ENCODE measurements around the gene FNBP1.

Gene FNBP1

GRCh38 chr9:130054820-130055219 lies 11.8 kb upstream of the FNBP1 start:
- Mint-ChIP-seq H3K4me1 (ENCODE audit: low read depth) (peaks cover 16% of the 10 kb centered on the region), H3K27me3 (ENCODE audit: low read depth) (no peaks in the 10 kb centered on the region), H3K4me3 (peak overlapping the region; percentile 94), H3K36me3 (ENCODE audit: low read depth) (peaks cover 14% of the 10 kb centered on the region), H3K27ac (peak overlapping the region; percentile 85), H3K9me3 (no peaks in the 10 kb centered on the region)
- no peak for DNase-seq (ENCODE audit: low spot score)

- Mint-ChIP-seq H3K27ac (peak overlapping the region; percentile 85), H3K4me1 (ENCODE audit: low read depth) (peaks cover 16% of the 10 kb centered on the region), H3K36me3 (ENCODE audit: low read depth) (peaks cover 14% of the 10 kb centered on the region), H3K4me3 (peak overlapping the region; percentile 94), H3K27me3 (ENCODE audit: low read depth) (no peaks in the 10 kb centered on the region), H3K9me3 (no peaks in the 10 kb centered on the region)
- DNase-seq (ENCODE audit: low spot score): no peak
These were observed 11.4 kb upstream of the FNBP1 start for GRCh38 chr9:130054325-130054786.

- H3K27me3 Mint-ChIP-seq (ENCODE audit: low read depth): no peaks in the 10 kb centered on the region
- DNase-seq (ENCODE audit: low spot score): peak; percentile 84
- peak within 1 kb of the TSS; percentile 94 for H3K4me3 Mint-ChIP-seq
- peaks cover 12% of the 10 kb centered on the region for H3K36me3 Mint-ChIP-seq (ENCODE audit: low read depth)
- peak within 1 kb of the TSS; percentile 85 for H3K27ac Mint-ChIP-seq
- H3K9me3 Mint-ChIP-seq: no peaks in the 10 kb centered on the region
- peaks cover 16% of the 10 kb centered on the region for H3K4me1 Mint-ChIP-seq (ENCODE audit: low read depth)
These were observed 10.7 kb upstream of the FNBP1 start, which contains the start of gene GPR107 for GRCh38 chr9:130053504-130054324. GPR107 (plus strand) TSS chr9:130053906; CDS start chr9:130053933, 27 bp downstream.

GRCh38 chr9:130053109-130053503 lies 10.1 kb upstream of the FNBP1 start:
- peaks cover 10% of the 10 kb centered on the region for H3K36me3 Mint-ChIP-seq (ENCODE audit: low read depth)
- peak overlapping the region; percentile 94 for H3K4me3 Mint-ChIP-seq
- H3K9me3 Mint-ChIP-seq: no peaks in the 10 kb centered on the region
- DNase-seq (ENCODE audit: low spot score): no peak
- peaks cover 15% of the 10 kb centered on the region for H3K4me1 Mint-ChIP-seq (ENCODE audit: low read depth)
- peak overlapping the region; percentile 85 for H3K27ac Mint-ChIP-seq
- no peaks in the 10 kb centered on the region for H3K27me3 Mint-ChIP-seq (ENCODE audit: low read depth)

GRCh38 chr9:130051855-130052254 lies 8.9 kb upstream of the FNBP1 start:
- H3K27ac Mint-ChIP-seq: peak overlapping the region; percentile 38
- no peaks in the 10 kb centered on the region for H3K27me3 Mint-ChIP-seq (ENCODE audit: low read depth)
- peaks cover 16% of the 10 kb centered on the region for H3K4me1 Mint-ChIP-seq (ENCODE audit: low read depth)

GRCh38 chr9:130050462-130050861 lies 7.5 kb upstream of the FNBP1 start:
- Mint-ChIP-seq H3K4me3 (no peak overlapping the region), H3K27me3 (ENCODE audit: low read depth) (no peaks in the 10 kb centered on the region), H3K27ac (peak overlapping the region; percentile 60)

More at GRCh38 chr9:130051855-130052254, 8.9 kb upstream of the FNBP1 start:
- Mint-ChIP-seq H3K9me3 (no peaks in the 10 kb centered on the region), H3K36me3 (ENCODE audit: low read depth) (peaks cover 9% of the 10 kb centered on the region), H3K4me3 (peak overlapping the region; percentile 57)
- DNase-seq (ENCODE audit: low spot score): no peak

GRCh38 chr9:130049431-130050210 lies 6.6 kb upstream of the FNBP1 start:
- H3K27ac Mint-ChIP-seq: no peak overlapping the region
- H3K27me3 Mint-ChIP-seq (ENCODE audit: low read depth): no peaks in the 10 kb centered on the region
- no peak overlapping the region for H3K4me3 Mint-ChIP-seq
- no peak for DNase-seq (ENCODE audit: low spot score)
- H3K9me3 Mint-ChIP-seq: no peaks in the 10 kb centered on the region
- peaks cover 28% of the 10 kb centered on the region for H3K4me1 Mint-ChIP-seq (ENCODE audit: low read depth)
- H3K36me3 Mint-ChIP-seq (ENCODE audit: low read depth): peaks cover 9% of the 10 kb centered on the region

More at GRCh38 chr9:130050462-130050861, 7.5 kb upstream of the FNBP1 start:
- no peaks in the 10 kb centered on the region for H3K9me3 Mint-ChIP-seq
- H3K4me1 Mint-ChIP-seq (ENCODE audit: low read depth): peaks cover 25% of the 10 kb centered on the region
- H3K36me3 Mint-ChIP-seq (ENCODE audit: low read depth): peaks cover 9% of the 10 kb centered on the region
- DNase-seq (ENCODE audit: low spot score): no peak

- peaks cover 44% of the 10 kb centered on the region for H3K4me1 Mint-ChIP-seq (ENCODE audit: low read depth)
- H3K9me3 Mint-ChIP-seq: no peaks in the 10 kb centered on the region
- H3K27ac Mint-ChIP-seq: peak overlapping the region; percentile 99
- DNase-seq (ENCODE audit: low spot score): no peak
- peaks cover 21% of the 10 kb centered on the region for H3K36me3 Mint-ChIP-seq (ENCODE audit: low read depth)
- peak overlapping the region; percentile 86 for H3K4me3 Mint-ChIP-seq
- H3K27me3 Mint-ChIP-seq (ENCODE audit: low read depth): no peaks in the 10 kb centered on the region
These were observed 2.9 kb upstream of the FNBP1 start for GRCh38 chr9:130045725-130046450.

GRCh38 chr9:130043654-130044623 lies 950 bp upstream of the FNBP1 start:
- H3K9me3 Mint-ChIP-seq: no peaks in the 10 kb centered on the region
- H3K36me3 Mint-ChIP-seq (ENCODE audit: low read depth): peaks cover 21% of the 10 kb centered on the region
- no peak for DNase-seq (ENCODE audit: low spot score)
- no peaks in the 10 kb centered on the region for H3K27me3 Mint-ChIP-seq (ENCODE audit: low read depth)
- H3K4me1 Mint-ChIP-seq (ENCODE audit: low read depth): peaks cover 44% of the 10 kb centered on the region
- peak overlapping the region; percentile 99 for H3K27ac Mint-ChIP-seq
- peak overlapping the region; percentile 93 for H3K4me3 Mint-ChIP-seq

GRCh38 chr9:130042406-130042884 lies 544 bp downstream of the FNBP1 start:
- Mint-ChIP-seq H3K4me1 (ENCODE audit: low read depth) (peaks cover 54% of the 10 kb centered on the region), H3K27me3 (ENCODE audit: low read depth) (no peaks in the 10 kb centered on the region), H3K9me3 (no peaks in the 10 kb centered on the region), H3K36me3 (ENCODE audit: low read depth) (peaks cover 24% of the 10 kb centered on the region), H3K4me3 (peak overlapping the region; percentile 90), H3K27ac (peak overlapping the region; percentile 100)
- no peak for DNase-seq (ENCODE audit: low spot score)

GRCh38 chr9:130041648-130042405 lies 1.2 kb downstream of the FNBP1 start:
- H3K9me3 Mint-ChIP-seq: no peaks in the 10 kb centered on the region
- peaks cover 57% of the 10 kb centered on the region for H3K4me1 Mint-ChIP-seq (ENCODE audit: low read depth)
- DNase-seq (ENCODE audit: low spot score): no peak
- H3K4me3 Mint-ChIP-seq: peak overlapping the region; percentile 90
- H3K36me3 Mint-ChIP-seq (ENCODE audit: low read depth): peaks cover 26% of the 10 kb centered on the region
- peak overlapping the region; percentile 100 for H3K27ac Mint-ChIP-seq
- H3K27me3 Mint-ChIP-seq (ENCODE audit: low read depth): no peaks in the 10 kb centered on the region

- Mint-ChIP-seq H3K4me1 (ENCODE audit: low read depth) (peaks cover 62% of the 10 kb centered on the region), H3K27me3 (ENCODE audit: low read depth) (no peaks in the 10 kb centered on the region), H3K4me3 (peak overlapping the region; percentile 90), H3K36me3 (ENCODE audit: low read depth) (peaks cover 31% of the 10 kb centered on the region), H3K9me3 (no peaks in the 10 kb centered on the region), H3K27ac (peak overlapping the region; percentile 100)
- no peak for DNase-seq (ENCODE audit: low spot score)
These were observed 1.9 kb downstream of the FNBP1 start for GRCh38 chr9:130040984-130041647.
